MCF 10A (cell line): ENCODE measurements around the gene CLMN. TPM values are rescaled to one million over a fixed set of nuclear protein-coding genes. Genes with fewer than 3 reads are reported as not detected.

ENCODE experiments used
- BruUV-seq: library from RNA; stranded (reverse); fragments of 400-500 nt; replicated peaks from 2 replicates; lab custom pipeline; 2021; lab: Mats Ljungman, UMichigan
- CTCF ChIA-PET: fragments of 300-600 bp; sonication (Branson Sonifier 250); formaldehyde crosslinking; extraction: SDS; loops from one replicate; lab custom pipeline; 2021; ENCODE audit warnings: antibody characterized with exemption, inconsistent platforms; lab: Yijun Ruan, JAX
- POLR2A ChIA-PET: fragments of 300-600, 350-650 bp; sonication (Branson Sonifier 250); formaldehyde crosslinking; extraction: SDS; loops from one replicate; lab custom pipeline; 2020; ENCODE audit warnings: antibody characterized with exemption, inconsistent platforms; lab: Yijun Ruan, JAX
- DNase-seq: peaks from one replicate; pipeline ENCODE4 v3.0.0-alpha.2; 2018; ENCODE audit not compliant: unreplicated experiment
- H3K27ac Mint-ChIP-seq: one replicate; pipeline ENCODE4 v1.8.0; 2022; ENCODE audit warnings: mild to moderate bottlenecking, low read depth, mixed read lengths; ENCODE audit not compliant: unreplicated experiment
- H3K27me3 Mint-ChIP-seq: one replicate; pipeline ENCODE4 v1.8.0; 2022; ENCODE audit warnings: mixed read lengths; ENCODE audit not compliant: insufficient read depth, unreplicated experiment
- H3K36me3 Mint-ChIP-seq: one replicate; pipeline ENCODE4 v1.8.0; 2022; ENCODE audit warnings: mild to moderate bottlenecking, moderate library complexity, mixed read lengths; ENCODE audit not compliant: insufficient read depth, unreplicated experiment
- H3K4me1 Mint-ChIP-seq: one replicate; pipeline ENCODE4 v1.8.0; 2022; ENCODE audit warnings: mixed read lengths; ENCODE audit not compliant: insufficient read depth, unreplicated experiment
- H3K4me3 Mint-ChIP-seq: one replicate; pipeline ENCODE4 v1.8.0; 2022; ENCODE audit warnings: mild to moderate bottlenecking, moderate library complexity, mixed read lengths; ENCODE audit not compliant: unreplicated experiment
- H3K9me3 Mint-ChIP-seq: one replicate; pipeline ENCODE4 v1.8.0; 2022; ENCODE audit warnings: mixed read lengths; ENCODE audit not compliant: unreplicated experiment
- intact Hi-C: fragments of 100-400 bp; cut with micrococcal nuclease; formaldehyde crosslinking; loops from 2 replicates; pipeline ENCODE4 v1.14.1; 2022
- total RNA-seq: library from RNA; stranded (reverse); gene quantifications from 2 replicates; pipeline ENCODE4 v1.2.3, GENCODE V29; 2022
- TF ChIP-seq, protein P1 (sequence below): fragments of 200-600 bp; IDR thresholded peaks from one replicate; pipeline ENCODE4 v1.8.0; 2022; ENCODE audit warnings: antibody characterized with exemption, mild to moderate bottlenecking; ENCODE audit not compliant: unreplicated experiment

Gene CLMN
- total RNA-seq, 1 experiment from 2014 or later = 17.9 TPM

GRCh38 chr14:95363468-95363954, 43.8 kb upstream of the CLMN start:
- Mint-ChIP-seq H3K27ac (no peak overlapping the region), H3K36me3 (no peaks in the 10 kb centered on the region), H3K4me1 (peaks cover 25% of the 10 kb centered on the region), H3K4me3 (no peak overlapping the region), H3K9me3 (no peaks in the 10 kb centered on the region), H3K27me3 (no peaks in the 10 kb centered on the region)
- POLR2A ChIA-PET = no interaction called here
- no peak for DNase-seq
- no TSS peak for BruUV-seq
- TF ChIP-seq, protein P1, sequence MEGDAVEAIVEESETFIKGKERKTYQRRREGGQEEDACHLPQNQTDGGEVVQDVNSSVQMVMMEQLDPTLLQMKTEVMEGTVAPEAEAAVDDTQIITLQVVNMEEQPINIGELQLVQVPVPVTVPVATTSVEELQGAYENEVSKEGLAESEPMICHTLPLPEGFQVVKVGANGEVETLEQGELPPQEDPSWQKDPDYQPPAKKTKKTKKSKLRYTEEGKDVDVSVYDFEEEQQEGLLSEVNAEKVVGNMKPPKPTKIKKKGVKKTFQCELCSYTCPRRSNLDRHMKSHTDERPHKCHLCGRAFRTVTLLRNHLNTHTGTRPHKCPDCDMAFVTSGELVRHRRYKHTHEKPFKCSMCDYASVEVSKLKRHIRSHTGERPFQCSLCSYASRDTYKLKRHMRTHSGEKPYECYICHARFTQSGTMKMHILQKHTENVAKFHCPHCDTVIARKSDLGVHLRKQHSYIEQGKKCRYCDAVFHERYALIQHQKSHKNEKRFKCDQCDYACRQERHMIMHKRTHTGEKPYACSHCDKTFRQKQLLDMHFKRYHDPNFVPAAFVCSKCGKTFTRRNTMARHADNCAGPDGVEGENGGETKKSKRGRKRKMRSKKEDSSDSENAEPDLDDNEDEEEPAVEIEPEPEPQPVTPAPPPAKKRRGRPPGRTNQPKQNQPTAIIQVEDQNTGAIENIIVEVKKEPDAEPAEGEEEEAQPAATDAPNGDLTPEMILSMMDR = no peak
- CTCF ChIA-PET = interaction anchor here (0.7 kb wide), 1 partner anchor 13 kb away, joined by 3 read pairs; no protein-coding TSS in a partner anchor
- intact Hi-C loops = no loop called here

- ChIA-PET CTCF (interaction anchor here (0.6 to 2.6 kb wide), 8 partner anchors 9 to 1327 kb away, joined by 3 to 7 read pairs (median 4); no protein-coding TSS in a partner anchor), POLR2A (no interaction called here)
- TF ChIP-seq, protein P1 = no peak
- no TSS peak for BruUV-seq
- no peak for DNase-seq
- no peaks in the 10 kb centered on the region for H3K36me3 Mint-ChIP-seq
- H3K27me3 Mint-ChIP-seq = no peaks in the 10 kb centered on the region
- no peak overlapping the region for H3K27ac Mint-ChIP-seq
- no peaks in the 10 kb centered on the region for H3K9me3 Mint-ChIP-seq
- intact Hi-C loops = no loop called here
- peaks cover 22% of the 10 kb centered on the region for H3K4me1 Mint-ChIP-seq
- H3K4me3 Mint-ChIP-seq = no peak overlapping the region
Measured at GRCh38 chr14:95362138-95362494, 42.4 kb upstream of the CLMN start.

DNA sequence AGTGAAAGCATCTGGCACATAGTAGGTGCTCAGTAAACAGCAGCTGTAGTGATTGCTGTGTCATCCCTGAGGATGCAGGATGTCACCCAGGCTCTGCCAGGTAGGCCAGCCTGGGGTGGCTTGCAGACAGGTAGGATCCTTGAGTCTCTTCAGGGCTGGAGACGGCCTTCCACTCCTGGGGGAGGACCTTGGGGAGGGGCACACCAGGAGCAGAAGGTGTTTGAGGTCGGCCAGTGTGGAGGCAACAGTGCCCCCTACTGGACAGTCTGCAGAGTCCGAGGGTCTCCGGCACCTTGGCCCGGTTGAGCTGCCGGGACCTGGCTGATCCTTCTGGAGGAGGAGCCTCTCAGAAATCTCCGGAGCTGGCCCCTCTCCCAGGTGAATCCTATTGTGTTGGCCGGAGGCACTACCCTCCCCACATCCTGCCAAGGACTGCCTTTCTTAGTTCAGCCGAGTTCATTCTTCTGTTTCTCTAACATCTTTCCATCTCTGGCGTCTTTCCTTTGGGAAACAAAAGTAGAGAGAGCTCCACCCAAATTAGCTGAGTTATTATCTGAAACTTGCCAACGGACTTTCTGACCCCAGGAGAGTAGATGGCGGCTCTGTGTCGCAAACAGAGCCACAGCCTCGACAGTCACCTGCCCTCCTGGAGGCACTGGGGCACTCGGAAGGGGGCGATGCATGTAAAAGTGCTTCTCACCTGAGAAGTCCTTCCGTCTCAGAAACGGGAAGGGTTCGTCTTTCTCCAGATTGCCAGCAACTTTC, 41.8 kb upstream of the CLMN start:
- CTCF ChIA-PET = interaction anchor here (0.6 to 2.6 kb wide), 10 partner anchors 9 to 1326 kb away, joined by 3 to 8 read pairs (median 4); no protein-coding TSS in a partner anchor
- intact Hi-C loops = no loop called here

GRCh38 chr14:95360828-95361227, 41.1 kb upstream of the CLMN start:
- Mint-ChIP-seq H3K9me3 (no peaks in the 10 kb centered on the region), H3K36me3 (no peaks in the 10 kb centered on the region), H3K27me3 (no peaks in the 10 kb centered on the region), H3K4me3 (no peak overlapping the region), H3K4me1 (peaks cover 11% of the 10 kb centered on the region), H3K27ac (no peak overlapping the region)
- ChIA-PET CTCF (interaction anchor here (0.5 to 2.6 kb wide), 7 partner anchors 9 to 417 kb away, joined by 3 to 8 read pairs (median 5); no protein-coding TSS in a partner anchor), POLR2A (no interaction called here)
- no peak for DNase-seq
- TF ChIP-seq, protein P1 = no peak
- BruUV-seq = no TSS peak
- intact Hi-C loops = no loop called here

More for the DNA sequence above, 41.8 kb upstream of the CLMN start:
- DNase-seq = peak; percentile 72
- Mint-ChIP-seq H3K36me3 (no peaks in the 10 kb centered on the region), H3K4me3 (no peak overlapping the region), H3K9me3 (no peaks in the 10 kb centered on the region), H3K27me3 (no peaks in the 10 kb centered on the region), H3K27ac (no peak overlapping the region), H3K4me1 (peaks cover 18% of the 10 kb centered on the region)
- TF ChIP-seq, protein P1 = peak; percentile 79
- POLR2A ChIA-PET = interaction anchor here (0.7 kb wide), 1 partner anchor 24 kb away, joined by 3 read pairs; no protein-coding TSS in a partner anchor
- no TSS peak for BruUV-seq
